GM13977 (cell line): ENCODE results near the gene LTF.

Source experiments
- DNase-seq: peaks from one replicate; pipeline ENCODE4 v3.0.0; 2012; ENCODE audit warnings: low spot score
- in situ Hi-C: fragments of 300-500 bp; cut with MboI; formaldehyde crosslinking; loops from one replicate; pipeline ENCODE4 v1.12.0; 2022; ENCODE audit warnings: low sequenced_read_pairs, low pct_unique_long_range_greater_than_20kb, mixed read lengths, inconsistent platforms; ENCODE audit not compliant: unreplicated experiment
- TF ChIP-seq, protein P1 (sequence below): IDR thresholded peaks from 2 replicates; pipeline ENCODE4 v1.5.1; 2012; ENCODE audit warnings: mild to moderate bottlenecking, control low read depth; ENCODE audit not compliant: insufficient read depth; ENCODE audit errors: extremely low read depth, missing control alignments

The LTF gene

DNA sequence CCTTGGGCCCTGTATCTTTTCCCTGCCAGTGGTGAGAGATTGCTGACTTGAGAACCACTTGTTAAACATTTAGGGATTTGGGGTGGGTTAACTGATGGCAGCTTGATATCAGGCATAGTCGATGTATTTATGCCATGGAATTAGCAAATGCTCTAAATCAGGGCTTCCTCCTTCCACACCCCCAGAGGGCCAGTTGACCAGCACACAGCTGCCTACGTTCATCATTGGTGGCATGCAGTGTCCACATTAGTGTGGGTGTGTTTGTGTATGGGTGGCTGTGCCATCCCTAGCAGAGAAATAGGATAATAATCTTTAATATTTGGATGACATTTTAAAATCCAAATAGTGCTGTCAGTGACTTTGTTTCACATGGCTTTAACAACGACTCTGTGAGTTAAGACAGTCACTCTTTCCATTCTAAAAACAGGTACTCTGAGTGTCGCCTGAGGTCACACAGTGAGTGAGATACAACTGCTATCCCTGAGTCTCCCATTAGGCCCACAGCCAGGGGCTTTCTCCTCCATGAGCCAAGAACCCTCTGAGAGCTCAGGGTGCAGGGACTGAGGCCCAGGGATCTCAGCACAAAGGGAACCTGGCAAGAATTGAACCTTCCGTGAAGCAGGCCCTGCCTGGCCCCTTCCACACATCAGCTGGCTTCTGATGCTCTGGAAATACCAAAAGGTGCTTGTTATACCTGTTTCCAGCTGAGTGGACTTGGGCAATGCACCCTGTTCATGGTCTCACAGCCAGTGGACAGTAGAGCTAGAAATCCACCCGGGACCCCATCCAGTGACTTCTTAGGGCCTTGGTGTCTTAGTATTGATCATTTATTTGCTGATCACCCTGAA is 4.3 kb upstream of the LTF start:
- in situ Hi-C loops: no loop called here
- DNase-seq: no peak
- TF ChIP-seq, protein P1, sequence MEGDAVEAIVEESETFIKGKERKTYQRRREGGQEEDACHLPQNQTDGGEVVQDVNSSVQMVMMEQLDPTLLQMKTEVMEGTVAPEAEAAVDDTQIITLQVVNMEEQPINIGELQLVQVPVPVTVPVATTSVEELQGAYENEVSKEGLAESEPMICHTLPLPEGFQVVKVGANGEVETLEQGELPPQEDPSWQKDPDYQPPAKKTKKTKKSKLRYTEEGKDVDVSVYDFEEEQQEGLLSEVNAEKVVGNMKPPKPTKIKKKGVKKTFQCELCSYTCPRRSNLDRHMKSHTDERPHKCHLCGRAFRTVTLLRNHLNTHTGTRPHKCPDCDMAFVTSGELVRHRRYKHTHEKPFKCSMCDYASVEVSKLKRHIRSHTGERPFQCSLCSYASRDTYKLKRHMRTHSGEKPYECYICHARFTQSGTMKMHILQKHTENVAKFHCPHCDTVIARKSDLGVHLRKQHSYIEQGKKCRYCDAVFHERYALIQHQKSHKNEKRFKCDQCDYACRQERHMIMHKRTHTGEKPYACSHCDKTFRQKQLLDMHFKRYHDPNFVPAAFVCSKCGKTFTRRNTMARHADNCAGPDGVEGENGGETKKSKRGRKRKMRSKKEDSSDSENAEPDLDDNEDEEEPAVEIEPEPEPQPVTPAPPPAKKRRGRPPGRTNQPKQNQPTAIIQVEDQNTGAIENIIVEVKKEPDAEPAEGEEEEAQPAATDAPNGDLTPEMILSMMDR: no peak

DNA sequence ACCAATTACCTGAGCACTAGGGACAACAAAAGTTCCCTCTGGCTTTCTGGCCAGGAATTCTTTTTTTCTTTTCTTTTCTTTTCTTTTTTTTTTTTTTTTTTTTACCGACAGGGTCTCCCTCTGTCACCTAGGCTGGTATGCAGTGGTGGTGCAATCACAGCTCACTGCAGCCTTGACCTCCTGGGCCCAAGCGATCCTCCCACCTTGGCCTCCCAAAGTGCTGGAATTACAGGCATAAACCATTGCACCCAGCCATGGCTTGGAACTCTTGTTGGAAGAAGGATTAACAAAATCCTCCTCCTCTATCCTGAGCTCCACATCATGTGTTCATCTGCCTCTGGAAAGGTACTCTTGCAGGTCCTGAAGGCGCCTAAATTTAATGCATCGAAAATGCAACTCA is 2.9 kb upstream of the LTF start:
- no peak for DNase-seq
- in situ Hi-C loops: no loop called here
- TF ChIP-seq, protein P1: no peak

DNA sequence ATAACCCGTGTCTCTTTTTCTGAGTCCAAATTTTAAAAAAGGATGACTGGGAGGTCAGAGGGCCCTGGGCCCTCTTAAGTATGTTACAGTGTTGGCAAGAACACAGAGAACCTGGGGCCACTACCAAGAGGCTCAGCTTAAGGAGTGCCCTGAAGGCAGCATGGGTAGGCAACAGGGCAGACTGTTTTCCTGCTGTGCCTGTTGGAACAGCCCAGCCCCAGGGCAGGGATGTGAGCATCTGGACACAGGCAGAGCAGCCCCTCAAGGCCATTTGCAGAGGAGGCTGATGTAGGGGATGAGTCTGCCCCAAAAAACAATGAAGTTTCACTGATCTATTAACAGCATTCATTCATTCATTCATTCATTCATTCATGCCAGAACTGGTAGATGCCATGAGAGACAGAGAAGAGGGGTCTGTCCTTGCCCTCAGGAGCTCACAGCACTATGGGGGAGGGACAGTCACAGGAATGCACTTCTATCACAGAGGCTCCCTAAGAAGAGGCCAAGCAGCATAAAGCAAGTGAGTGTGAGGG is 2.2 kb upstream of the LTF start:
- in situ Hi-C loops: no loop called here
- DNase-seq: no peak

DNA sequence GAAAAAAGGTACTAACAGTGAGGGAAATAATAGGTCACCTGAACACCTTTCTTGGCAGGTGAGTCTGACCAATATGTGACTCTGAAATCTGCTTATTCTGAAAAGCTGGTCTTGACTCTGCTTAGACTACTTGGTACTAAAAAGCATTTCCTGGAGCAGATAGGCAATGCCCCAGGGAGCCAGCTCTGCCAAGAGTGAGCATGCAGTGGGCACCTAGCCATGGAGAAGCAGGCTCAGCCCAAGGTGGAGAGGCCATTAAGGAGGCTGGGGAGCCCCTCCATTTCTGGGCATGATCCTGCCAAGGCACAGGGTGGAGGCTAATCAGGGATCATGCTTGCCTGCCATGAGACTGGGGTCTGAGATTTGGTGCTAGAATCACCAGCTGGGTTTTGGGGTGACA is 1.6 kb upstream of the LTF start:
- DNase-seq: no peak
- in situ Hi-C loops: no loop called here
- TF ChIP-seq, protein P1: no peak

More for the DNA sequence above, 2.2 kb upstream of the LTF start:
- TF ChIP-seq, protein P1: no peak

DNA sequence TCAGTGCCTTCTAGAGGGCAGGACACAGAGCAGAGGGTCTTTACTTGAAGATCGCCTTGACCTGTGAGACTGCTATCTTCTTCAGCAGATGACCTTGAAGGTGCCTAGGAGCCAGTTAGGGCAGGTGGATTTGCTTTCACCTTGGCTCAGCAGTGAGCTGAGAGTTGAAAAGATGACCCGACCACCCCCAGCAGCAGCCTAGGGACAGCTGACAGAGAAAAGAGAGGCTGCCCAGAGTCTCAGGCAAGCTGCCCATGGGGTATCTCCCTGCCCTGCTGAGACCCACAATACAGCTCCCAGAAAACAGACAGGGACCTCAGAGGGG is 453 bp upstream of the LTF start:
- no peak for DNase-seq
- in situ Hi-C loops: no loop called here
- TF ChIP-seq, protein P1: no peak

DNA sequence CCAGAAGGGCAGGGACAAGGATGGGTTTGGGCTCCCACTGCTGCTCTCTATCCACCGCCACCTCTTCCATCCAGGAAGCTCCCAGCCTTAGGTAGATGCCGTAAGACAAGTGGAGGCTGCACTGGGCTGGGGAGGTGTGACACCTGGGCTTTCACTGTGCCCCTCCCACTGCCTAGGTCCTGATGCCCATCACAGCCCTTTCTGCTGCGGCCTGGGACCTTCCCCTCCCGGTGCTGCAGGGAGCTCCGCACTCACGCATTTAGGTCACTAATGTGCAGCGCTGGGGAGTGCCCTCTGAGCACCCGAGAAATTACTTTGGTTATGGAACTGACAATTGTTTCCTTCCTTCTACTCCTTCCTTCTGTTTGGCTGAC is 850 bp downstream of the LTF start:
- DNase-seq: no peak
- in situ Hi-C loops: no loop called here
- TF ChIP-seq, protein P1: no peak
